K562 (cell line): ENCODE data around the gene PTPRB. TPM values are rescaled to one million over a fixed set of nuclear protein-coding genes. Genes with fewer than 3 reads are reported as not detected.

ENCODE experiments used
- ATAC-seq: fragments of 200-7000 bp; cut with Tn5 transposase; 3 replicates; pipeline ENCODE4 v1.9.1; 2020; ENCODE audit warnings: moderate library complexity
- BruUV-seq: library from RNA; stranded (reverse); fragments of 400-500 nt; replicated peaks from 2 replicates; lab custom pipeline; 2021; lab: Mats Ljungman, UMichigan
- CTCF ChIA-PET: fragments of 300-600 bp; formaldehyde crosslinking; extraction: SDS; loops from one replicate; lab custom pipeline; 2021; ENCODE audit warnings: low intra/inter-chr PET ratio; lab: Yijun Ruan, JAX
- POLR2A ChIA-PET: fragments of 300-600, 350-650 bp; sonication (Branson Sonifier 250); formaldehyde crosslinking; extraction: SDS; loops from one replicate; lab custom pipeline; 2021; ENCODE audit warnings: antibody characterized with exemption, inconsistent platforms; lab: Yijun Ruan, JAX
- DNase-seq, 4 experiments: peaks; one replicate each; pipeline versions ENCODE4 v3.0.0 to v3.0.0-alpha.2; 2011 to 2018; ENCODE audit warnings: low spot score in 3 of 4, mixed read lengths in 3 of 4; ENCODE audit errors: extremely low read depth in 1 of 4
- FAIRE-seq: peaks from 2 replicates; lab custom pipeline; 2011; peaks lifted over from hg19 to GRCh38; lab: Jason Lieb, UNC
- H2AFZ ChIP-seq: 2 replicates; pipeline ENCODE4 v1.6.0; 2011; ENCODE audit warnings: low read depth, low read length, control low read depth, inconsistent platforms
- H3K27ac ChIP-seq: fragments of 200-600 bp; 3 replicates; pipeline ENCODE4 v1.8.0; 2011; ENCODE audit warnings: low read depth, mild to moderate bottlenecking, control low read depth, inconsistent platforms, low read length, moderate library complexity, mixed read lengths; ENCODE audit errors: extremely low read depth
- H3K27me3 ChIP-seq, 2 experiments: fragments of 300-600 bp in 1 of 2; 2 replicates in 1 of 2; 3 replicates in 1 of 2; pipeline versions ENCODE4 v1.6.0 to v1.8.0; 2011; ENCODE audit warnings: inconsistent platforms in 2 of 2, low read length in 2 of 2, mild to moderate bottlenecking in 1 of 2, mixed read lengths in 1 of 2, moderate library complexity in 1 of 2; ENCODE audit not compliant: control insufficient read depth in 2 of 2, insufficient read depth in 2 of 2
- H3K36me3 ChIP-seq: fragments of 300-600 bp; 3 replicates; pipeline ENCODE4 v1.8.0; 2011; ENCODE audit warnings: mild to moderate bottlenecking, low read length, inconsistent platforms; ENCODE audit not compliant: control insufficient read depth, insufficient read depth
- H3K4me1 ChIP-seq, 2 experiments: fragments of 200-600 bp in 1 of 2; replicated peaks in 1 of 2; 2 replicates in 1 of 2; 3 replicates in 1 of 2; pipeline versions ENCODE4 v1.5.1 to v1.8.0; 2011; ENCODE audit warnings: inconsistent platforms in 2 of 2, low read length in 2 of 2, mild to moderate bottlenecking in 1 of 2, mixed read lengths in 1 of 2, moderate library complexity in 1 of 2; ENCODE audit not compliant: control insufficient read depth in 2 of 2, insufficient read depth in 2 of 2
- H3K4me2 ChIP-seq: 2 replicates; pipeline ENCODE4 v1.6.1; 2011; ENCODE audit warnings: low read length, control low read depth, inconsistent platforms, mixed read lengths; ENCODE audit not compliant: insufficient read depth
- H3K4me3 ChIP-seq: fragments of 200-600 bp; sonication (generic), shearing (Covaris generic); 2 replicates; pipeline ENCODE4 v1.5.1; 2016; ENCODE audit warnings: control low read depth, inconsistent platforms
- H3K79me2 ChIP-seq: fragments of 200-600 bp; 3 replicates; pipeline ENCODE4 v1.8.0; 2011; ENCODE audit warnings: low read length, inconsistent platforms; ENCODE audit not compliant: control insufficient read depth, insufficient read depth
- H3K9ac ChIP-seq, 2 experiments: 2 replicates each; pipeline versions ENCODE4 v1.6.0 to v1.6.1; 2011; ENCODE audit warnings: low read depth in 2 of 2, low read length in 2 of 2, control low read depth in 1 of 2, inconsistent platforms in 1 of 2, mild to moderate bottlenecking in 1 of 2, mixed read lengths in 1 of 2; ENCODE audit not compliant: insufficient read depth in 1 of 2
- H3K9me1 ChIP-seq: one replicate; pipeline ENCODE4 v1.6.0; 2011; ENCODE audit warnings: inconsistent platforms, mild to moderate bottlenecking, low read length, moderate library complexity; ENCODE audit not compliant: control insufficient read depth, insufficient read depth
- H3K9me3 ChIP-seq: replicated peaks from 2 replicates; pipeline ENCODE4 v1.5.1; 2011; ENCODE audit warnings: low read depth, low read length, inconsistent platforms; ENCODE audit not compliant: control insufficient read depth, insufficient read depth
- H4K20me1 ChIP-seq: replicated peaks from 2 replicates; pipeline ENCODE4 v1.6.1; 2011; ENCODE audit warnings: low read length, inconsistent platforms, mixed read lengths; ENCODE audit not compliant: control insufficient read depth, insufficient read depth
- HSF4 ChIP-seq: fragments of 250-450 bp; sonication (Bioruptor Pico); IDR thresholded peaks from 2 replicates; pipeline ENCODE4 v2.1.2; 2022; ENCODE audit warnings: mild to moderate bottlenecking, moderate library complexity, borderline replicate concordance
- SRSF9 ChIP-seq: fragments of 200-400 bp; formaldehyde crosslinking; IDR thresholded peaks from 2 replicates; pipeline ENCODE4 v1.6.1; 2017; ENCODE audit warnings: low read depth, low read length, borderline replicate concordance
- ZNF146 ChIP-seq: IDR thresholded peaks from one replicate; pipeline ENCODE4 v1.6.1; 2018; ENCODE audit warnings: missing compliant biosample characterization; ENCODE audit not compliant: unreplicated experiment
- ZNF316 ChIP-seq: fragments of 450-650 bp; IDR thresholded peaks from 2 replicates; pipeline ENCODE4 v1.6.1; 2016
- in situ Hi-C: fragments of 300-500 bp; cut with MboI; formaldehyde crosslinking; loops from 4 replicates; pipeline ENCODE4 v1.15.0; 2018; ENCODE audit warnings: inconsistent platforms, mixed read lengths
- intact Hi-C: fragments of 100-400 bp; cut with micrococcal nuclease; formaldehyde crosslinking; loops from 2 replicates; pipeline ENCODE4 v1.14.2; 2022
- polyA plus RNA-seq, 8 experiments: library from polyadenylated mRNA; depleted of rRNA in 4 of 8; stranded (reverse) in 5 of 8; unstranded in 3 of 8; fragments of >200 nt; fragmentation: Nextera tagmentation in 2 of 8; fragmentation: Illumina TruSeq in 1 of 8; extraction: Ambion mirVana in 2 of 8; extraction: Trizol in 1 of 8; gene quantifications; 2 replicates each; pipeline versions ENCODE4 v1.2.1 to v1.2.3, GENCODE V29; 2011 to 2014; ENCODE audit warnings: inconsistent platforms in 1 of 8, missing spikeins in 1 of 8
- total RNA-seq, 7 experiments: library from RNA; depleted of rRNA in 6 of 7; stranded (reverse); fragments of >200 nt in 6 of 7; fragmentation: Illumina TruSeq in 2 of 7; extraction: Trizol in 2 of 7; gene quantifications; 2 replicates each; pipeline versions ENCODE4 v1.2.1 to v1.2.3, GENCODE V29; 2011 to 2021; ENCODE audit warnings: low replicate concordance in 1 of 7
- TF ChIP-seq, protein P1 (sequence below): sonication (generic); formaldehyde crosslinking; IDR thresholded peaks from 2 replicates; pipeline ENCODE4 v1.8.1; 2023; ENCODE audit warnings: missing genetic modification reagents, mild to moderate bottlenecking, borderline replicate concordance
- TF ChIP-seq, protein P2 (sequence below): fragments of 250-450 bp; sonication (Bioruptor Pico); IDR thresholded peaks from 2 replicates; pipeline ENCODE4 v1.8.0; 2022; ENCODE audit warnings: inconsistent platforms
- TF ChIP-seq, protein P3 (sequence below), 2 experiments: fragments of 450-650 bp; formaldehyde crosslinking in 1 of 2; IDR thresholded peaks; 2 replicates each; pipeline versions ENCODE4 v1.4.0 to v1.6.1; 2014 to 2020; ENCODE audit warnings: mild to moderate bottlenecking in 2 of 2, borderline replicate concordance in 1 of 2, low read depth in 1 of 2

The PTPRB gene
- total and polyA plus RNA-seq, 9 of the 15 experiments (the other 6 are each of a cell fraction or from before 2014, with no cell fraction given), result 0.46 to 5.9 (median 3.1) TPM

DNA sequence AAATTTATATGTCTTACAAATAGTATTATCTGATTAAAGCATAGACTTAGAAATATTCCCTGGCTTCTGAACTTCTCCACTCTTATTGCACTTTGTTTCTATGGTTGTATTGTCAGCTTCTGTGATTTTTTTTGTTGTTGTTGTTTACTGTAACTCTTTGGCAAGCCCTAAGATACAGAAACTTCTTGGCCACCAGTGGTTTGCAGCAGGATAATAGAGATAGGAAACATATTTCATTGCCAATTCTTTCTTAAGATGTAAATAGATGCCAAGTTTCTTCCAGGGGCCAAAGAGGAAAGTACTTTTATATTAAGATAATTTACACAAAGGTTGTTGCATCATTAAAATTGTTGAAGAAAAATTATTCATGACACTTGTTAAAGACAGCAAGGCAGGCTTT, 123.8 kb downstream of the PTPRB start:
- Histone ChIP-seq H3K36me3 (no peaks in the 10 kb centered on the region), H3K4me1 (peaks cover 0 to 3% of the 10 kb centered on the region in 2 experiments; a peak in 1 of 5 replicates), H4K20me1 (no peaks in the 10 kb centered on the region), H3K27ac (no peak overlapping the region), H3K9ac (no peak overlapping the region), H3K4me2 (no peak overlapping the region), H3K27me3 (no peaks in the 10 kb centered on the region), H3K79me2 (no peaks in the 10 kb centered on the region), H3K4me3 (no peak overlapping the region), H2AFZ (no peak overlapping the region), H3K9me1 (no peaks in the 10 kb centered on the region), H3K9me3 (no peaks in the 10 kb centered on the region)
- ChIA-PET POLR2A (no interaction called here), CTCF (no interaction called here)
- FAIRE-seq (no peak), DNase-seq (no peak), ATAC-seq (no peak)
- no TSS peak for BruUV-seq
- intact Hi-C loops, result no loop called here
- in situ Hi-C loops, result no loop called here
- no peak for TF ChIP-seq HSF4 (CRISPR knock-in tag)
- TF ChIP-seq, protein P1, sequence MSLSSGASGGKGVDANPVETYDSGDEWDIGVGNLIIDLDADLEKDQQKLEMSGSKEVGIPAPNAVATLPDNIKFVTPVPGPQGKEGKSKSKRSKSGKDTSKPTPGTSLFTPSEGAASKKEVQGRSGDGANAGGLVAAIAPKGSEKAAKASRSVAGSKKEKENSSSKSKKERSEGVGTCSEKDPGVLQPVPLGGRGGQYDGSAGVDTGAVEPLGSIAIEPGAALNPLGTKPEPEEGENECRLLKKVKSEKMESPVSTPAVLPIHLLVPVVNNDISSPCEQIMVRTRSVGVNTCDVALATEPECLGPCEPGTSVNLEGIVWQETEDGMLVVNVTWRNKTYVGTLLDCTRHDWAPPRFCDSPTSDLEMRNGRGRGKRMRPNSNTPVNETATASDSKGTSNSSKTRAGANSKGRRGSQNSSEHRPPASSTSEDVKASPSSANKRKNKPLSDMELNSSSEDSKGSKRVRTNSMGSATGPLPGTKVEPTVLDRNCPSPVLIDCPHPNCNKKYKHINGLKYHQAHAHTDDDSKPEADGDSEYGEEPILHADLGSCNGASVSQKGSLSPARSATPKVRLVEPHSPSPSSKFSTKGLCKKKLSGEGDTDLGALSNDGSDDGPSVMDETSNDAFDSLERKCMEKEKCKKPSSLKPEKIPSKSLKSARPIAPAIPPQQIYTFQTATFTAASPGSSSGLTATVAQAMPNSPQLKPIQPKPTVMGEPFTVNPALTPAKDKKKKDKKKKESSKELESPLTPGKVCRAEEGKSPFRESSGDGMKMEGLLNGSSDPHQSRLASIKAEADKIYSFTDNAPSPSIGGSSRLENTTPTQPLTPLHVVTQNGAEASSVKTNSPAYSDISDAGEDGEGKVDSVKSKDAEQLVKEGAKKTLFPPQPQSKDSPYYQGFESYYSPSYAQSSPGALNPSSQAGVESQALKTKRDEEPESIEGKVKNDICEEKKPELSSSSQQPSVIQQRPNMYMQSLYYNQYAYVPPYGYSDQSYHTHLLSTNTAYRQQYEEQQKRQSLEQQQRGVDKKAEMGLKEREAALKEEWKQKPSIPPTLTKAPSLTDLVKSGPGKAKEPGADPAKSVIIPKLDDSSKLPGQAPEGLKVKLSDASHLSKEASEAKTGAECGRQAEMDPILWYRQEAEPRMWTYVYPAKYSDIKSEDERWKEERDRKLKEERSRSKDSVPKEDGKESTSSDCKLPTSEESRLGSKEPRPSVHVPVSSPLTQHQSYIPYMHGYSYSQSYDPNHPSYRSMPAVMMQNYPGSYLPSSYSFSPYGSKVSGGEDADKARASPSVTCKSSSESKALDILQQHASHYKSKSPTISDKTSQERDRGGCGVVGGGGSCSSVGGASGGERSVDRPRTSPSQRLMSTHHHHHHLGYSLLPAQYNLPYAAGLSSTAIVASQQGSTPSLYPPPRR (CRISPR knock-in tag), result no peak
- TF ChIP-seq SRSF9, result no peak
- TF ChIP-seq, protein P2, sequence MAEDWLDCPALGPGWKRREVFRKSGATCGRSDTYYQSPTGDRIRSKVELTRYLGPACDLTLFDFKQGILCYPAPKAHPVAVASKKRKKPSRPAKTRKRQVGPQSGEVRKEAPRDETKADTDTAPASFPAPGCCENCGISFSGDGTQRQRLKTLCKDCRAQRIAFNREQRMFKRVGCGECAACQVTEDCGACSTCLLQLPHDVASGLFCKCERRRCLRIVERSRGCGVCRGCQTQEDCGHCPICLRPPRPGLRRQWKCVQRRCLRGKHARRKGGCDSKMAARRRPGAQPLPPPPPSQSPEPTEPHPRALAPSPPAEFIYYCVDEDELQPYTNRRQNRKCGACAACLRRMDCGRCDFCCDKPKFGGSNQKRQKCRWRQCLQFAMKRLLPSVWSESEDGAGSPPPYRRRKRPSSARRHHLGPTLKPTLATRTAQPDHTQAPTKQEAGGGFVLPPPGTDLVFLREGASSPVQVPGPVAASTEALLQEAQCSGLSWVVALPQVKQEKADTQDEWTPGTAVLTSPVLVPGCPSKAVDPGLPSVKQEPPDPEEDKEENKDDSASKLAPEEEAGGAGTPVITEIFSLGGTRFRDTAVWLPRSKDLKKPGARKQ (CRISPR knock-in tag), result no peak
- TF ChIP-seq ZNF146 (CRISPR knock-in tag), result no peak
- TF ChIP-seq, protein P3, sequence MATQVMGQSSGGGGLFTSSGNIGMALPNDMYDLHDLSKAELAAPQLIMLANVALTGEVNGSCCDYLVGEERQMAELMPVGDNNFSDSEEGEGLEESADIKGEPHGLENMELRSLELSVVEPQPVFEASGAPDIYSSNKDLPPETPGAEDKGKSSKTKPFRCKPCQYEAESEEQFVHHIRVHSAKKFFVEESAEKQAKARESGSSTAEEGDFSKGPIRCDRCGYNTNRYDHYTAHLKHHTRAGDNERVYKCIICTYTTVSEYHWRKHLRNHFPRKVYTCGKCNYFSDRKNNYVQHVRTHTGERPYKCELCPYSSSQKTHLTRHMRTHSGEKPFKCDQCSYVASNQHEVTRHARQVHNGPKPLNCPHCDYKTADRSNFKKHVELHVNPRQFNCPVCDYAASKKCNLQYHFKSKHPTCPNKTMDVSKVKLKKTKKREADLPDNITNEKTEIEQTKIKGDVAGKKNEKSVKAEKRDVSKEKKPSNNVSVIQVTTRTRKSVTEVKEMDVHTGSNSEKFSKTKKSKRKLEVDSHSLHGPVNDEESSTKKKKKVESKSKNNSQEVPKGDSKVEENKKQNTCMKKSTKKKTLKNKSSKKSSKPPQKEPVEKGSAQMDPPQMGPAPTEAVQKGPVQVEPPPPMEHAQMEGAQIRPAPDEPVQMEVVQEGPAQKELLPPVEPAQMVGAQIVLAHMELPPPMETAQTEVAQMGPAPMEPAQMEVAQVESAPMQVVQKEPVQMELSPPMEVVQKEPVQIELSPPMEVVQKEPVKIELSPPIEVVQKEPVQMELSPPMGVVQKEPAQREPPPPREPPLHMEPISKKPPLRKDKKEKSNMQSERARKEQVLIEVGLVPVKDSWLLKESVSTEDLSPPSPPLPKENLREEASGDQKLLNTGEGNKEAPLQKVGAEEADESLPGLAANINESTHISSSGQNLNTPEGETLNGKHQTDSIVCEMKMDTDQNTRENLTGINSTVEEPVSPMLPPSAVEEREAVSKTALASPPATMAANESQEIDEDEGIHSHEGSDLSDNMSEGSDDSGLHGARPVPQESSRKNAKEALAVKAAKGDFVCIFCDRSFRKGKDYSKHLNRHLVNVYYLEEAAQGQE (IDR thresholded peaks at IDR 0.05; ENCODE audit: borderline replicate concordance), result no peak
- TF ChIP-seq, protein P3 (CRISPR knock-in tag; IDR thresholded peaks at IDR 0.05; ENCODE audit: low read depth), result no peak
- TF ChIP-seq ZNF316, result no peak
